Subcutaneous preadipocyte (primary cell): Measurements from ENCODE around the gene AKAP10. TPM values are rescaled to one million over a fixed set of nuclear protein-coding genes. Genes with fewer than 3 reads are reported as not detected.

Experiments used
- small RNA-seq: library from RNA; depleted of rRNA; stranded (forward); fragments of <200 nt; gene quantifications from one replicate; pipeline ENCODE3, GENCODE V24; 2012
- total RNA-seq: library from RNA; depleted of rRNA; stranded (reverse); fragments of >200 nt; gene quantifications from 2 replicates; pipeline ENCODE4 v1.2.3, GENCODE V29; 2012

The AKAP10 gene
- 16.5 and 26.2 TPM in 2 replicates for total RNA-seq

GRCh38 chr17:19977293-19978208, at the start of gene AKAP10:
Gene AKAP10 (minus strand): TSS chr17:19977828. CDS start chr17:19977679, 149 bp downstream.

GRCh38 chr17:20009302-20010098, 31.9 kb upstream of the AKAP10 start, which contains the start of gene SPECC1:
Gene SPECC1 (plus strand): TSS chr17:20009359. CDS start chr17:20096652, 87,293 bp downstream.

GRCh38 chr17:19867329-19868078, 110.1 kb downstream of the AKAP10 start, which contains the start of gene ULK2:
Gene ULK2 (minus strand): TSS chr17:19867936. CDS start chr17:19867417, 519 bp downstream.

Small RNA genes lying within 50 kb of the gene (small RNA-seq; reads per million reads assigned to genes)
- gene AC015726.2 = not detected

Other genes with a start within 250 kb of the AKAP10 start
- gene ALDH3A1, start 229.5 kb downstream of the AKAP10 start, total RNA-seq = 0.20 TPM in 1 of 2 replicates, not detected in the other
- gene ULK2, start 109.9 kb downstream of the AKAP10 start, total RNA-seq = 10.3 and 16.0 TPM in 2 replicates
- 2.9 and 14.7 TPM in 2 replicates for gene SPECC1, start 31.5 kb upstream of the AKAP10 start, total RNA-seq